OCI-LY7 (cell line): Measurements from ENCODE around the gene COL16A1. TPM values are rescaled to one million over a fixed set of nuclear protein-coding genes. Genes with fewer than 3 reads are reported as not detected.

Experiments used
- BruUV-seq: library from RNA; stranded (reverse); fragments of 400-500 nt; replicated peaks from 2 replicates; lab custom pipeline; 2021; lab: Mats Ljungman, UMichigan
- CTCF ChIA-PET: fragments of 300-600 bp; sonication (Branson Sonifier 250); formaldehyde crosslinking; loops from one replicate; lab custom pipeline; 2022; ENCODE audit warnings: antibody characterized with exemption; ENCODE audit not compliant: unreplicated experiment; lab: Charles Lee
- POLR2A ChIA-PET: fragments of 300-600 bp; sonication (Branson Sonifier 250); formaldehyde crosslinking; loops from one replicate; lab custom pipeline; 2022; ENCODE audit warnings: antibody characterized with exemption; lab: Charles Lee
- DNase-seq: peaks from one replicate; pipeline ENCODE4 v3.0.0-alpha.2; 2015; ENCODE audit warnings: low spot score
- H2AFZ ChIP-seq: fragments of 200-600 bp; sonication (generic), shearing (Covaris generic); 2 replicates; pipeline ENCODE4 v1.6.1; 2014; ENCODE audit warnings: mild to moderate bottlenecking, antibody characterized with exemption, low read length, moderate library complexity
- H3K27ac ChIP-seq: fragments of 200-600 bp; sonication (generic); 2 replicates; pipeline ENCODE4 v1.5.1; 2014; ENCODE audit warnings: mixed run types, low read depth, mild to moderate bottlenecking, moderate library complexity, low read length, inconsistent platforms; ENCODE audit not compliant: poor library complexity, severe bottlenecking
- H3K36me3 ChIP-seq: fragments of 200-600 bp; sonication (generic); 2 replicates; pipeline ENCODE4 v1.6.1; 2014; ENCODE audit warnings: mild to moderate bottlenecking, antibody characterized with exemption, low read length, moderate library complexity, mixed read lengths; ENCODE audit not compliant: insufficient read depth
- H3K4me1 ChIP-seq: fragments of 200-600 bp; sonication (generic); 2 replicates; pipeline ENCODE4 v1.5.1; 2014; ENCODE audit warnings: mild to moderate bottlenecking, low read length; ENCODE audit not compliant: insufficient read depth, poor library complexity, severe bottlenecking
- H3K4me2 ChIP-seq: fragments of 200-600 bp; sonication (generic); 2 replicates; pipeline ENCODE4 v1.6.1; 2014; ENCODE audit warnings: mild to moderate bottlenecking, low read length
- H3K4me3 ChIP-seq: fragments of 200-600 bp; sonication (generic); 2 replicates; pipeline ENCODE4 v1.5.1; 2014; ENCODE audit warnings: mild to moderate bottlenecking, low read depth, low read length; ENCODE audit not compliant: poor library complexity, severe bottlenecking
- H3K79me2 ChIP-seq: fragments of 200-600 bp; sonication (generic); 2 replicates; pipeline ENCODE4 v1.6.1; 2016; ENCODE audit warnings: low read depth, mild to moderate bottlenecking, low read length, moderate library complexity, mixed read lengths; ENCODE audit not compliant: insufficient read depth
- H3K9me2 ChIP-seq: fragments of 200-600 bp; sonication (generic); 2 replicates; pipeline ENCODE4 v1.6.1; 2016; ENCODE audit warnings: mild to moderate bottlenecking, low read length, mixed read lengths; ENCODE audit not compliant: insufficient read depth
- H3K9me3 ChIP-seq: fragments of 200-600 bp; sonication (generic); 2 replicates; pipeline ENCODE4 v1.6.1; 2014; ENCODE audit warnings: mild to moderate bottlenecking, mixed run types, low read length, mixed read lengths
- H4K20me1 ChIP-seq: fragments of 200-600 bp; sonication (generic); 2 replicates; pipeline ENCODE4 v1.6.1; 2014; ENCODE audit warnings: mild to moderate bottlenecking, antibody characterized with exemption, low read length, moderate library complexity, mixed read lengths; ENCODE audit not compliant: insufficient read depth
- EZH2phosphoT487 ChIP-seq: fragments of 200-600 bp; sonication (generic); IDR thresholded peaks from 2 replicates; pipeline ENCODE4 v1.6.1; 2018; ENCODE audit warnings: low read depth, borderline replicate concordance, mild to moderate bottlenecking, mixed run types, antibody characterized with exemption, low read length, moderate library complexity, mixed read lengths
- intact Hi-C: fragments of 100-400 bp; cut with micrococcal nuclease; formaldehyde crosslinking; loops from one replicate; pipeline ENCODE4 v1.10.0; 2022; ENCODE audit not compliant: unreplicated experiment
- total RNA-seq, 2 experiments: library from RNA; depleted of rRNA in 1 of 2; stranded (reverse); fragments of >200 nt in 1 of 2; shearing (Covaris generic) in 1 of 2; gene quantifications; 2 replicates each; pipeline ENCODE4 v1.2.3, GENCODE V29; 2014 to 2022
- TF ChIP-seq, protein P1 (sequence below): fragments of 200-600 bp; sonication (generic); conservative IDR thresholded peaks from 2 replicates; pipeline ENCODE4 v1.5.1; 2014; ENCODE audit warnings: mild to moderate bottlenecking, antibody characterized with exemption, low read length, moderate library complexity, mixed read lengths

Gene COL16A1
- total RNA-seq, 2 experiments from 2014 or later = not detected

- ChIA-PET POLR2A (interaction anchor here (0.5 kb wide), 1 partner anchor 100 kb away, joined by 3 read pairs; no protein-coding TSS in a partner anchor), CTCF (no interaction called here)
- no peak overlapping the region for H3K4me3 ChIP-seq
- DNase-seq = no peak
- no peaks in the 10 kb centered on the region for H3K4me1 ChIP-seq
- no peak for TF ChIP-seq EZH2phosphoT487
- no peaks in the 10 kb centered on the region for H4K20me1 ChIP-seq
- no peak overlapping the region for H3K4me2 ChIP-seq
- intact Hi-C loops = no loop called here
- no peaks in the 10 kb centered on the region for H3K9me3 ChIP-seq
- H3K27ac ChIP-seq = no peak overlapping the region
- H2AFZ ChIP-seq = no peak overlapping the region
- H3K79me2 ChIP-seq = no peaks in the 10 kb centered on the region
- no peaks in the 10 kb centered on the region for H3K36me3 ChIP-seq
- no peaks in the 10 kb centered on the region for H3K9me2 ChIP-seq
- BruUV-seq = no TSS peak
Observed at GRCh38 chr1:31651766-31652165, 52.1 kb downstream of the COL16A1 start.

GRCh38 chr1:31651089-31651420 lies 52.8 kb downstream of the COL16A1 start:
- Histone ChIP-seq H2AFZ (no peak overlapping the region), H4K20me1 (no peaks in the 10 kb centered on the region), H3K4me2 (no peak overlapping the region), H3K27ac (no peak overlapping the region), H3K4me3 (no peak overlapping the region), H3K4me1 (no peaks in the 10 kb centered on the region), H3K36me3 (no peaks in the 10 kb centered on the region), H3K79me2 (no peaks in the 10 kb centered on the region), H3K9me2 (no peaks in the 10 kb centered on the region), H3K9me3 (no peaks in the 10 kb centered on the region)
- CTCF ChIA-PET = interaction anchor here (0.6 kb wide), 1 partner anchor 94 kb away, joined by 3 read pairs; no protein-coding TSS in a partner anchor
- POLR2A ChIA-PET = interaction anchor here (0.6 kb wide), 3 partner anchors 384 to 1025 kb away, joined by 3 read pairs; no protein-coding TSS in a partner anchor
- no TSS peak for BruUV-seq
- intact Hi-C loops = no loop called here
- no peak for DNase-seq
- TF ChIP-seq, protein P1, sequence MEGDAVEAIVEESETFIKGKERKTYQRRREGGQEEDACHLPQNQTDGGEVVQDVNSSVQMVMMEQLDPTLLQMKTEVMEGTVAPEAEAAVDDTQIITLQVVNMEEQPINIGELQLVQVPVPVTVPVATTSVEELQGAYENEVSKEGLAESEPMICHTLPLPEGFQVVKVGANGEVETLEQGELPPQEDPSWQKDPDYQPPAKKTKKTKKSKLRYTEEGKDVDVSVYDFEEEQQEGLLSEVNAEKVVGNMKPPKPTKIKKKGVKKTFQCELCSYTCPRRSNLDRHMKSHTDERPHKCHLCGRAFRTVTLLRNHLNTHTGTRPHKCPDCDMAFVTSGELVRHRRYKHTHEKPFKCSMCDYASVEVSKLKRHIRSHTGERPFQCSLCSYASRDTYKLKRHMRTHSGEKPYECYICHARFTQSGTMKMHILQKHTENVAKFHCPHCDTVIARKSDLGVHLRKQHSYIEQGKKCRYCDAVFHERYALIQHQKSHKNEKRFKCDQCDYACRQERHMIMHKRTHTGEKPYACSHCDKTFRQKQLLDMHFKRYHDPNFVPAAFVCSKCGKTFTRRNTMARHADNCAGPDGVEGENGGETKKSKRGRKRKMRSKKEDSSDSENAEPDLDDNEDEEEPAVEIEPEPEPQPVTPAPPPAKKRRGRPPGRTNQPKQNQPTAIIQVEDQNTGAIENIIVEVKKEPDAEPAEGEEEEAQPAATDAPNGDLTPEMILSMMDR = no peak
- TF ChIP-seq EZH2phosphoT487 = no peak

- no peaks in the 10 kb centered on the region for H4K20me1 ChIP-seq
- H3K9me2 ChIP-seq = no peaks in the 10 kb centered on the region
- intact Hi-C loops = no loop called here
- H3K4me2 ChIP-seq = no peak overlapping the region
- H3K4me1 ChIP-seq = peaks cover 5% of the 10 kb centered on the region
- ChIA-PET POLR2A (interaction anchor here (0.6 kb wide), 4 partner anchors 9 to 1026 kb away, joined by 3 read pairs; no protein-coding TSS in a partner anchor), CTCF (interaction anchor here (0.6 kb wide), 1 partner anchor 95 kb away, joined by 3 read pairs; no protein-coding TSS in a partner anchor)
- no TSS peak for BruUV-seq
- no peaks in the 10 kb centered on the region for H3K79me2 ChIP-seq
- no peak overlapping the region for H3K27ac ChIP-seq
- H3K4me3 ChIP-seq = no peak overlapping the region
- no peak overlapping the region for H2AFZ ChIP-seq
- no peak for DNase-seq
- TF ChIP-seq EZH2phosphoT487 = no peak
- TF ChIP-seq, protein P1 = no peak
- no peaks in the 10 kb centered on the region for H3K36me3 ChIP-seq
- H3K9me3 ChIP-seq = no peaks in the 10 kb centered on the region
Observed at GRCh38 chr1:31650161-31651088, 53.4 kb downstream of the COL16A1 start.
